Lung (tissue), 12 donors: ENCODE results near the gene ACER1. TPM values are rescaled to one million over a fixed set of nuclear protein-coding genes. Genes with fewer than 3 reads are reported as not detected.
"Not testable (repeated sequence)": the region's sequence is repeated elsewhere in the genome, so short reads cannot be mapped to it uniquely, and the experiment has no call there.

Source experiments
- ATAC-seq: fragments of 200-7000 bp; cut with Tn5 transposase; one replicate; pipeline ENCODE4 v1.9.1; 2020; ENCODE audit warnings: moderate number of reproducible peaks; ENCODE audit not compliant: insufficient read depth, low FRiP score
- DNase-seq, 3 donors: peaks; one replicate each; pipeline ENCODE4 v3.0.0-alpha.2; 2013 to 2017
- H3K27ac ChIP-seq, 2 donors: one replicate each; pipeline ENCODE4 v1.5.1; 2013; ENCODE audit warnings: mild to moderate bottlenecking in 2 of 2, moderate library complexity in 2 of 2, control low read depth in 1 of 2, inconsistent platforms in 1 of 2, low read depth in 1 of 2, low read length in 1 of 2
- H3K27me3 ChIP-seq, 3 donors: one replicate each; pipeline ENCODE4 v1.5.1; 2013; ENCODE audit warnings: low read length in 2 of 3; ENCODE audit not compliant: control insufficient read depth in 3 of 3, insufficient read depth in 3 of 3
- H3K36me3 ChIP-seq, 4 donors: one replicate each; pipeline ENCODE4 v1.5.1; 2013; ENCODE audit warnings: low read length in 4 of 4, mild to moderate bottlenecking in 1 of 4, moderate library complexity in 1 of 4; ENCODE audit not compliant: control insufficient read depth in 4 of 4, insufficient read depth in 4 of 4
- H3K4me1 ChIP-seq, 5 donors: one replicate each; pipeline ENCODE4 v1.5.1; 2013; ENCODE audit warnings: low read length in 5 of 5, mild to moderate bottlenecking in 2 of 5, moderate library complexity in 1 of 5; ENCODE audit not compliant: control insufficient read depth in 5 of 5, insufficient read depth in 5 of 5
- H3K4me3 ChIP-seq: one replicate; pipeline ENCODE4 v1.5.1; 2013; ENCODE audit warnings: mild to moderate bottlenecking, control low read depth, moderate library complexity
- H3K9ac ChIP-seq, 2 donors: one replicate each; pipeline ENCODE4 v1.5.1; 2013; ENCODE audit warnings: low read length in 2 of 2, control low read depth in 1 of 2; ENCODE audit not compliant: insufficient read depth in 1 of 2
- H3K9me3 ChIP-seq, 4 donors: one replicate each; pipeline ENCODE4 v1.5.1; 2013; ENCODE audit warnings: low read length in 3 of 4, mild to moderate bottlenecking in 1 of 4, moderate library complexity in 1 of 4; ENCODE audit not compliant: control insufficient read depth in 4 of 4, insufficient read depth in 3 of 4
- WGBS, 2 donors: extraction: QIAGEN DNeasy Blood & Tissue Kit; methylation state at CpG; one replicate each; pipeline ENCODE4 v1.1.7; 2013; 5-methylcytosine and 5-hydroxymethylcytosine counted together
- polyA plus RNA-seq, 2 donors: library from polyadenylated mRNA; stranded (reverse); fragments of 200-250 nt; gene quantifications; one replicate each; pipeline ENCODE4 v1.2.1, GENCODE V29; 2013
- total RNA-seq, 2 donors: library from RNA; depleted of rRNA in 1 of 2; stranded (reverse); fragments of >200 nt in 1 of 2; gene quantifications; one replicate each; pipeline ENCODE4 v1.2.1, GENCODE V29; 2014 to 2021
- TF ChIP-seq, protein P1 (sequence below): IDR thresholded peaks from 2 replicates; pipeline ENCODE4 v1.5.1; 2012; ENCODE audit warnings: mild to moderate bottlenecking; ENCODE audit errors: control extremely low read depth, extremely low read depth
- donor health status: control.
- donor health status: control.
- donor health status: Bipolar disorder and iron deficiency.
- donor health status: healthy.
- donor health status: DM: yes; HTN: yes; CAD: no.

The ACER1 gene
- total and polyA plus RNA-seq, 4 donors: 0.06 TPM; not detected in 3

DNA sequence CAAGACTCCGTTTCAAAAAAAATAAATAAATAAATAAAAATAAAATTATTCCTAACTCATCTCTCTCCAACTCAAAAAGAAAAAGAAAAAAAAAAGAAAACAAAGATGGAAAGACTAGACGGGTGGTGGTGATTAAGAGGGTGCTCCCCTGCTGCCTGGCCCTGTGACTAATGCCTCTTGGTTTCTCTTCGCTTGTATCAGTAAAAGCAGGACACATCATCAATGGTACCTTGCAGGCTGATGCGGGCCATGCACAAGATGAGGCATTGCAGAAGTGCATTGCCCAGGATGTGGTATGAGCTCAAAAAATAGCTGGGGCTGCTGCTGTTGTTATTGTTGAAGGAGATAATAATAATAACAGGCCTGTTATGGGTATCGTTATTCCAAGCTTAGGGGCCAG lies 14.6 kb downstream of the ACER1 start:
- Histone ChIP-seq H3K9ac (no peak overlapping the region), H3K36me3 (no peaks in the 10 kb centered on the region), H3K27ac (no peak overlapping the region), H3K4me1 (no peaks in the 10 kb centered on the region), H3K27me3 (no peaks in the 10 kb centered on the region), H3K9me3 (peaks cover 0 to under 1% (median 0%) of the 10 kb centered on the region in 4 donors), H3K4me3 (no peak overlapping the region)
- ATAC-seq: no peak
- TF ChIP-seq, protein P1, sequence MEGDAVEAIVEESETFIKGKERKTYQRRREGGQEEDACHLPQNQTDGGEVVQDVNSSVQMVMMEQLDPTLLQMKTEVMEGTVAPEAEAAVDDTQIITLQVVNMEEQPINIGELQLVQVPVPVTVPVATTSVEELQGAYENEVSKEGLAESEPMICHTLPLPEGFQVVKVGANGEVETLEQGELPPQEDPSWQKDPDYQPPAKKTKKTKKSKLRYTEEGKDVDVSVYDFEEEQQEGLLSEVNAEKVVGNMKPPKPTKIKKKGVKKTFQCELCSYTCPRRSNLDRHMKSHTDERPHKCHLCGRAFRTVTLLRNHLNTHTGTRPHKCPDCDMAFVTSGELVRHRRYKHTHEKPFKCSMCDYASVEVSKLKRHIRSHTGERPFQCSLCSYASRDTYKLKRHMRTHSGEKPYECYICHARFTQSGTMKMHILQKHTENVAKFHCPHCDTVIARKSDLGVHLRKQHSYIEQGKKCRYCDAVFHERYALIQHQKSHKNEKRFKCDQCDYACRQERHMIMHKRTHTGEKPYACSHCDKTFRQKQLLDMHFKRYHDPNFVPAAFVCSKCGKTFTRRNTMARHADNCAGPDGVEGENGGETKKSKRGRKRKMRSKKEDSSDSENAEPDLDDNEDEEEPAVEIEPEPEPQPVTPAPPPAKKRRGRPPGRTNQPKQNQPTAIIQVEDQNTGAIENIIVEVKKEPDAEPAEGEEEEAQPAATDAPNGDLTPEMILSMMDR: no peak
- no peak for DNase-seq
- WGBS, 2 donors: 80 to 87% methylated on average over 5 of the region's 5 CpGs

DNA sequence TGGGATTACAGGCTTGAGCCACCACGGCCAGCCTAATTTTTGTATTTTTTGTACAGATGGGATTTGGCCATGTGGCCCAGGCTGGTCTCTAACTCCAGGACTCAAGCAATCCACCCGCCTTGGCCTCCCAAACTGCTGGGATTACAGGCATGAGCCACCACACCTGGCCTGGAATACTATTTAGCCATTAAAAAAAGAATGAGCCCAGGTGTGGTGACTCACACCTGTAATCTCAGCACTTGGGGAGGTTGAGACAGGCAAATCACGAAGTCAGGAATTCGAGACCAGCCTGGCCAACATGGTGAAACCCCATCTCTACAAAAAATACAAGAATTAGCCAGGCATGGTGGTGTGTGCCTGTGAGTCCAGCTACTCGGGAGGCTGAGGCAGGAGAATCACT lies 17.8 kb downstream of the ACER1 start:
- H3K27me3 ChIP-seq, H3K4me1 ChIP-seq, H3K9ac ChIP-seq, H3K27ac ChIP-seq, H3K36me3 ChIP-seq, DNase-seq, ATAC-seq, H3K9me3 ChIP-seq, H3K4me3 ChIP-seq: not testable (repeated sequence)
- 86 to 90% methylated on average over 5 of the region's 5 CpGs for WGBS, 2 donors

DNA sequence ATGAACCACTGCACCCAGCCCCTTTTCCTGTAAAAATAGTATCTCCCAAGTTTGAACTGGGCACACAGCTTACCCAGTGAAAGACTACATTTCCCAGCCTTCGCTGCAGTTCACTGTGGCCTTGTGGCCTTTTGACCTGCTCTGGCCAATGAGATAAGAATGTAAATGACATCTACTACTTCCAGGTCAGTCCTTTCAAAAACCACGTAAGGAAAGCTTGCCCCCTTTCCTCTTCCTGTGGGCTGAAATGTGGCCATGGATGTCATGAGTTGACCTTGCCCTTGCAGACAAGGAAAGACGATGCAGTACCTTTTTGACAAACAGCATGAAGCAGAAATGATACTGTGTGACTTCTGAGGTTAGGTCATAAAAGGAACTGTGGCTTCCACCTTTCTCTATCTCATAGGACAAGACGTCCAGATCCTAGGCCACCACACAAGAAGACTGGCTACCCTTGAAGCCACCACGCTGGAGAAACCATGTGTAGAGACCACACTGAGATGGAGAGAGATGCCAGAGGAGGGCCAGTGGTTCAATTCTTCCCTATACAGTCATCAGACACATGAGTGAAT lies 19.9 kb downstream of the ACER1 start:
- Histone ChIP-seq H3K9me3 (peaks cover 0 to 6% (median 3%) of the 10 kb centered on the region in 4 donors), H3K36me3 (no peaks in the 10 kb centered on the region), H3K4me3 (no peak overlapping the region), H3K27ac (no peak overlapping the region), H3K27me3 (no peaks in the 10 kb centered on the region), H3K9ac (no peak overlapping the region), H3K4me1 (no peaks in the 10 kb centered on the region)
- TF ChIP-seq, protein P1: no peak
- 67 to 73% methylated on average over 5 of the region's 5 CpGs for WGBS, 2 donors
- DNase-seq (no peak), ATAC-seq (no peak)

DNA sequence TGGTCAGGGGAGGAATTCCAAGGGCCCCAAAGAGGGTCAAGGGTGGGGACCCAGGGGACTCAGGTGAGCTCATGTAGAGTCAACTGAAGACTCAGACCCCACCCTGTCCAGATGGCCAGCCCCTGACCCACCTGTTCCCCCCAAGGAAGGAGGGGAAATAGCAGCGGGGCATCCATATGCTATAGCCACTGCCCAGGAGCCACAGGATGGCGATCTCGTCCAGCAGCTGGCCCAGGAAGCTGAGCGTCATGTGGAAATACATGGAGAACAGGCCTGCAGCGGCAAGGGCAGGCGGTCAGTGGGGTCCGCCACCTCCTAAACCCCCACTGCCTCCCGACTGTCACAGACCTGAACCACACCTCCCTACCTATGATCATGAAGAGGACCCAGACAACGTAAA lies 21.4 kb downstream of the ACER1 start:
- H3K27ac ChIP-seq: no peak overlapping the region
- H3K4me1 ChIP-seq: no peaks in the 10 kb centered on the region
- H3K9me3 ChIP-seq: peaks cover 0 to 6% (median 3%) of the 10 kb centered on the region in 4 donors
- no peaks in the 10 kb centered on the region for H3K27me3 ChIP-seq
- TF ChIP-seq, protein P1: no peak
- no peak overlapping the region for H3K4me3 ChIP-seq
- ATAC-seq: no peak
- 71 to 74% methylated on average over 9 of the region's 9 CpGs for WGBS, 2 donors
- H3K36me3 ChIP-seq: no peaks in the 10 kb centered on the region
- DNase-seq: peak in 2 of 3 donors; percentile 8 to 10
- H3K9ac ChIP-seq: no peak overlapping the region
